IPS-18a (cell line): ENCODE measurements around the gene ZSCAN32.

Experiments used
- H3K27ac ChIP-seq: one replicate; pipeline ENCODE4 v1.5.1; 2013; ENCODE audit warnings: low read length
- H3K27me3 ChIP-seq: one replicate; pipeline ENCODE4 v1.6.1; 2013; ENCODE audit warnings: mild to moderate bottlenecking, low read length; ENCODE audit not compliant: control insufficient read depth, insufficient read depth
- H3K36me3 ChIP-seq: one replicate; pipeline ENCODE4 v1.6.1; 2013; ENCODE audit warnings: low read depth, low read length; ENCODE audit not compliant: control insufficient read depth
- H3K4me1 ChIP-seq: one replicate; pipeline ENCODE4 v1.6.1; 2013; ENCODE audit warnings: low read depth, low read length; ENCODE audit not compliant: control insufficient read depth
- H3K4me3 ChIP-seq: one replicate; pipeline ENCODE4 v1.5.1; 2013; ENCODE audit warnings: low read length
- H3K9ac ChIP-seq: one replicate; pipeline ENCODE4 v1.6.1; 2013; ENCODE audit warnings: mild to moderate bottlenecking, low read length, moderate library complexity
- H3K9me3 ChIP-seq: one replicate; pipeline ENCODE4 v1.6.1; 2013; ENCODE audit warnings: low read depth, low read length; ENCODE audit not compliant: control insufficient read depth

The ZSCAN32 gene

GRCh38 chr16:3349175-3349574 is 51.6 kb downstream of the ZSCAN32 start:
- no peak overlapping the region for H3K27ac ChIP-seq
- H3K27me3 ChIP-seq, result no peaks in the 10 kb centered on the region

GRCh38 chr16:3348547-3349167 is 52.1 kb downstream of the ZSCAN32 start:
- Histone ChIP-seq H3K4me1 (no peaks in the 10 kb centered on the region), H3K9me3 (peaks cover 17% of the 10 kb centered on the region), H3K4me3 (no peak overlapping the region), H3K27me3 (no peaks in the 10 kb centered on the region), H3K9ac (no peak overlapping the region), H3K36me3 (no peaks in the 10 kb centered on the region), H3K27ac (no peak overlapping the region)

More at GRCh38 chr16:3349175-3349574, 51.6 kb downstream of the ZSCAN32 start:
- no peaks in the 10 kb centered on the region for H3K4me1 ChIP-seq
- H3K9me3 ChIP-seq, result peaks cover 17% of the 10 kb centered on the region
- no peak overlapping the region for H3K9ac ChIP-seq
- no peaks in the 10 kb centered on the region for H3K36me3 ChIP-seq
- no peak overlapping the region for H3K4me3 ChIP-seq

GRCh38 chr16:3347586-3347985 is 53.2 kb downstream of the ZSCAN32 start:
- no peak overlapping the region for H3K4me3 ChIP-seq
- no peaks in the 10 kb centered on the region for H3K36me3 ChIP-seq
- no peak overlapping the region for H3K27ac ChIP-seq
- peaks cover 17% of the 10 kb centered on the region for H3K9me3 ChIP-seq
- H3K9ac ChIP-seq, result no peak overlapping the region
- H3K27me3 ChIP-seq, result no peaks in the 10 kb centered on the region
- H3K4me1 ChIP-seq, result no peaks in the 10 kb centered on the region

GRCh38 chr16:3346041-3346440 is 54.8 kb downstream of the ZSCAN32 start:
- Histone ChIP-seq H3K27ac (no peak overlapping the region), H3K4me1 (no peaks in the 10 kb centered on the region), H3K9ac (no peak overlapping the region), H3K36me3 (no peaks in the 10 kb centered on the region), H3K9me3 (peaks cover 17% of the 10 kb centered on the region), H3K4me3 (no peak overlapping the region), H3K27me3 (no peaks in the 10 kb centered on the region)
